ENCODE data around the gene PRELID2.

DNA sequence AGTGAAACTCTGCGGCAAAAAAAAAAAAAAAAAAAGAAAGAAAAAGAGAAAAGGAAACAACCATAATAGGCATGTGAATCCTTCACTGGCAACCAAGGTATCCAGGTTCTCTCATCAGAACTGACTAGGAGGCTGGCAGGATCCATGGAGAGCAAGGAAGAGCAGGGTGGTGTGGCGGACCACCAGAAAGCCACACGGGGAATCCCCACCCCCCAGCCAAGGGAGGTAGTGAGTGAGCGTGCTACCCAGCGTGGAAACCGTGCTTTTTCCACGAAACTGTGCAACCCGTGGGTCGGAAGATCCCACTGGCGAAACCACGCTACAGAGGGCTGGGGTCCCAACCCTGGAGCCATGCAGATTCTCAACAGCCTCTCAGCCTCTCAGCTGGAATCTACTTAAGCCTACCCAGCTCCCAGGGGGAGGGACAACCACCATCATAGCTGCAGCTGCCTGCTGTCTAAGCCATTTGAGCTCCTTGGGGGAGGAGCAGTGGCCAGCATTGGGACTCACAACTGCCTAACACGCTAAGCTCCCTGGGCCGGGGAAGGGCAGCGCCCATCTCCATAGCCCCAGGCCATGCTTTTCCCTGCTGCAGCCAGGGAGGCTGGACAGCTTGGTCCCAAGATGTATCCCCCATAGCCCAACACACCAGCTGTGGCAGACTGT lies 91.6 kb downstream of the PRELID2 start:
- TF ChIP-seq, protein P1, sequence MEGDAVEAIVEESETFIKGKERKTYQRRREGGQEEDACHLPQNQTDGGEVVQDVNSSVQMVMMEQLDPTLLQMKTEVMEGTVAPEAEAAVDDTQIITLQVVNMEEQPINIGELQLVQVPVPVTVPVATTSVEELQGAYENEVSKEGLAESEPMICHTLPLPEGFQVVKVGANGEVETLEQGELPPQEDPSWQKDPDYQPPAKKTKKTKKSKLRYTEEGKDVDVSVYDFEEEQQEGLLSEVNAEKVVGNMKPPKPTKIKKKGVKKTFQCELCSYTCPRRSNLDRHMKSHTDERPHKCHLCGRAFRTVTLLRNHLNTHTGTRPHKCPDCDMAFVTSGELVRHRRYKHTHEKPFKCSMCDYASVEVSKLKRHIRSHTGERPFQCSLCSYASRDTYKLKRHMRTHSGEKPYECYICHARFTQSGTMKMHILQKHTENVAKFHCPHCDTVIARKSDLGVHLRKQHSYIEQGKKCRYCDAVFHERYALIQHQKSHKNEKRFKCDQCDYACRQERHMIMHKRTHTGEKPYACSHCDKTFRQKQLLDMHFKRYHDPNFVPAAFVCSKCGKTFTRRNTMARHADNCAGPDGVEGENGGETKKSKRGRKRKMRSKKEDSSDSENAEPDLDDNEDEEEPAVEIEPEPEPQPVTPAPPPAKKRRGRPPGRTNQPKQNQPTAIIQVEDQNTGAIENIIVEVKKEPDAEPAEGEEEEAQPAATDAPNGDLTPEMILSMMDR (IDR thresholded peaks at IDR 0.05; ENCODE audit: insufficient read depth, low read length, poor library complexity, severe bottlenecking), result no peak
- TF ChIP-seq EZH2phosphoT487 (conservative IDR thresholded peaks at IDR 0.05; ENCODE audit: low read length), result no peak

Data from SU-DHL-6 (cell line).